ENCODE data around the gene SLC2A4RG. TPM values are rescaled to one million over a fixed set of nuclear protein-coding genes. Genes with fewer than 3 reads are reported as not detected.

SLC2A4RG gene
- total and polyA plus RNA-seq, 2 donors: 33.4 to 66.1 TPM

DNA sequence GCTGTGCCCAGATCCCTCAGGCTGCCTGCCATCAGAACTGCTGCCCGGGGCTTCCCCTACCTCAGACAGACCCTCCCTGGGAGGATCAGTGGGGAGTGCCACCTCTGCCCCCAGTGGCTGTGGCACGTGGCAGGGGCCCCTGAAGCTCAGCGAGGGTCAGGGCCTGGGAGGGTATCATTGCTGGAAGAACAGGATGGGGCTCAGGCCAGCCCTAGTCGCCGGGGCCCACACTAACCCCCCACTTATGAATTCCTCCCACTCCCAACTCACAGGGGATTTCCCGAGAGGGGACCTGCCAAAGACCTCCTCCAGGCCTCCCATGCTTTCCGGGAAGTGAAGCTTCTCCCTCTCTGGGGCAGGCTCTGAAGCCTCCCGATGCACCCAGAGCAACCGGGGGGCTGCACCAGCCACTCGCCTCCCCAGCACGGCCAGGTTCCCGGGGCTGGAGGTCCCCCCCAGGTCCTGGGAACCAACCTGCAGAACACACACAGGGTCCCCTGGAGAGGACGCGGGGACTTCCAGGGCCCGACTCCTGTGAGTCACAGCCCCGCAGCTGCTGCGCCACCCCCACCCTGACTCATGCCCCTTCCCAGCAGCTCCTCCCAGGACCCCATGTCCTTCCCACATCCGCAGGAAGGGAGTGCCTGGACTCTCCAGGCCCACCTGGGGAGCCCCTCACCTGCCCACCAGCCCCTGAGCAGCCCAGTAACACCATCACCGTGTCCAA is 40.7 kb upstream of the SLC2A4RG start:
- no peak overlapping the region for H3K4me3 ChIP-seq (ENCODE audit: low read length in 2 of 2)
- H3K27me3 ChIP-seq (ENCODE audit: control insufficient read depth in 2 of 2, insufficient read depth in 1 of 2, low read length in 1 of 2): peaks cover 0 to 5% of the 10 kb centered on the region in 2 donors
- peak overlapping the region; percentile 64 for H3K27ac ChIP-seq (ENCODE audit: low read depth in 1 of 2, low read length in 1 of 2)
- peaks cover 15 to 40% of the 10 kb centered on the region in 2 donors for H3K4me1 ChIP-seq (ENCODE audit: control insufficient read depth in 2 of 2, insufficient read depth in 2 of 2, low read length in 2 of 2)
- peaks cover 22 to 29% of the 10 kb centered on the region in 2 donors for H3K36me3 ChIP-seq (ENCODE audit: control insufficient read depth in 2 of 2, insufficient read depth in 2 of 2, low read length in 1 of 2)
- DNase-seq (ENCODE audit: low read depth in 6 of 9, low spot score in 9 of 9): peak in 1 of 9 donors; percentile 16
- no peaks in the 10 kb centered on the region for H3K9me3 ChIP-seq (ENCODE audit: control insufficient read depth in 2 of 2, insufficient read depth in 1 of 2, low read length in 1 of 2)
- 90% methylated on average over 19 of the region's 19 CpGs for WGBS

DNA sequence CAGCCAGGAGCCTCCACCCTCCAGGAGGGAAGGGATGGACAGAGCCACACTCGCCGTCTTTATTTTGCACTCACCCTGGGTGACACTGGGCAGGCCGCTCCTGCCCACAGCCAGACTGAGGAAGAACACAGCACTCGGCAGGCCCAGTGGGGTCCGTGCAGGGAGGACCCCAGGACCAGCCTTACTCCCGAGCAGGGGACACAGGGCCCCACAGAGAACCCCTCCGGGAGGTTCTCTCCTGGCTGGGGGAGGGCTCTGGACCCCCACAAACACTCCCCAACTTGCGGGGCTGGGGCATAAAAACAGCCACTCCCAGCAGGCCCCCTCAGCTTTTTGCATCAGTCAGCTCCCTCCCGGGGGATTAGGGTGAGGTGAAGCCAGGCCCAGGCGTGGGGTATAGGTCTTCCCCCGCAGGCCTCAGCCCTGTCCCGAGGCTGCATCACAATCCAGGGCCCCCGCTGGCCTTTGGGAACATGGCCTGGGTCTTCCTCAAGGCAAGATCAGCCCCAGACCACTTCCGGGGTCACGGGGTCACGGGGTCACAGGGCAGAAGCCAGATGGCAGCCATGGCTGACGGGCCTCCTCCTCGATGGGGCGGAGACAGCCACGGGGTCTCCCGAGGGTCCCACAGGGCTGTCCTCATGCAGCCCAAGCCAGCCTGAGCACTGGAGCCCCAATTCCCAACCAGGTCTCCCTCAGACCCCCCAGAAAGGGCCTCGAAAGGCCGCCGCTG is 39.9 kb upstream of the SLC2A4RG start:
- WGBS: 96% methylated on average over 24 of the region's 24 CpGs
- H3K4me3 ChIP-seq (ENCODE audit: low read length in 2 of 2): no peak overlapping the region
- no peak for DNase-seq (ENCODE audit: low read depth in 6 of 9, low spot score in 9 of 9)
- H3K4me1 ChIP-seq (ENCODE audit: control insufficient read depth in 2 of 2, insufficient read depth in 2 of 2, low read length in 2 of 2): peaks cover 15 to 34% of the 10 kb centered on the region in 2 donors
- H3K27me3 ChIP-seq (ENCODE audit: control insufficient read depth in 2 of 2, insufficient read depth in 1 of 2, low read length in 1 of 2): peaks cover 0 to 5% of the 10 kb centered on the region in 2 donors
- H3K27ac ChIP-seq (ENCODE audit: low read depth in 1 of 2, low read length in 1 of 2): peak overlapping the region; percentile 64
- H3K36me3 ChIP-seq (ENCODE audit: control insufficient read depth in 2 of 2, insufficient read depth in 2 of 2, low read length in 1 of 2): peaks cover 25 to 32% of the 10 kb centered on the region in 2 donors
- no peaks in the 10 kb centered on the region for H3K9me3 ChIP-seq (ENCODE audit: control insufficient read depth in 2 of 2, insufficient read depth in 1 of 2, low read length in 1 of 2)

GRCh38 chr20:63700199-63701050 is 39.2 kb upstream of the SLC2A4RG start:
- DNase-seq (ENCODE audit: low read depth in 6 of 9, low spot score in 9 of 9): no peak
- WGBS: 97% methylated on average over 43 of the region's 43 CpGs
- H3K4me3 ChIP-seq (ENCODE audit: low read length in 2 of 2): no peak overlapping the region
- H3K27ac ChIP-seq (ENCODE audit: low read depth in 1 of 2, low read length in 1 of 2): no peak overlapping the region
- peaks cover 0 to 5% of the 10 kb centered on the region in 2 donors for H3K27me3 ChIP-seq (ENCODE audit: control insufficient read depth in 2 of 2, insufficient read depth in 1 of 2, low read length in 1 of 2)
- peaks cover 15 to 32% of the 10 kb centered on the region in 2 donors for H3K4me1 ChIP-seq (ENCODE audit: control insufficient read depth in 2 of 2, insufficient read depth in 2 of 2, low read length in 2 of 2)
- no peaks in the 10 kb centered on the region for H3K9me3 ChIP-seq (ENCODE audit: control insufficient read depth in 2 of 2, insufficient read depth in 1 of 2, low read length in 1 of 2)
- peaks cover 32 to 34% of the 10 kb centered on the region in 2 donors for H3K36me3 ChIP-seq (ENCODE audit: control insufficient read depth in 2 of 2, insufficient read depth in 2 of 2, low read length in 1 of 2)

- 92% methylated on average over 5 of the region's 5 CpGs for WGBS
- Histone ChIP-seq H3K27me3 (ENCODE audit: control insufficient read depth in 2 of 2, insufficient read depth in 1 of 2, low read length in 1 of 2) (peaks cover 0 to 5% of the 10 kb centered on the region in 2 donors), H3K36me3 (ENCODE audit: control insufficient read depth in 2 of 2, insufficient read depth in 2 of 2, low read length in 1 of 2) (peaks cover 38% of the 10 kb centered on the region in 2 donors), H3K4me3 (ENCODE audit: low read length in 2 of 2) (no peak overlapping the region), H3K9me3 (ENCODE audit: control insufficient read depth in 2 of 2, insufficient read depth in 1 of 2, low read length in 1 of 2) (no peaks in the 10 kb centered on the region), H3K27ac (ENCODE audit: low read depth in 1 of 2, low read length in 1 of 2) (no peak overlapping the region), H3K4me1 (ENCODE audit: control insufficient read depth in 2 of 2, insufficient read depth in 2 of 2, low read length in 2 of 2) (peaks cover 11 to 28% of the 10 kb centered on the region in 2 donors)
- no peak for DNase-seq (ENCODE audit: low read depth in 6 of 9, low spot score in 9 of 9)
Observed at GRCh38 chr20:63701051-63701328, 38.6 kb upstream of the SLC2A4RG start.

GRCh38 chr20:63701329-63702035 is 38.1 kb upstream of the SLC2A4RG start:
- DNase-seq (ENCODE audit: low read depth in 6 of 9, low spot score in 9 of 9): no peak
- no peak overlapping the region for H3K27ac ChIP-seq (ENCODE audit: low read depth in 1 of 2, low read length in 1 of 2)
- WGBS: 95% methylated on average over 14 of the region's 14 CpGs

DNA sequence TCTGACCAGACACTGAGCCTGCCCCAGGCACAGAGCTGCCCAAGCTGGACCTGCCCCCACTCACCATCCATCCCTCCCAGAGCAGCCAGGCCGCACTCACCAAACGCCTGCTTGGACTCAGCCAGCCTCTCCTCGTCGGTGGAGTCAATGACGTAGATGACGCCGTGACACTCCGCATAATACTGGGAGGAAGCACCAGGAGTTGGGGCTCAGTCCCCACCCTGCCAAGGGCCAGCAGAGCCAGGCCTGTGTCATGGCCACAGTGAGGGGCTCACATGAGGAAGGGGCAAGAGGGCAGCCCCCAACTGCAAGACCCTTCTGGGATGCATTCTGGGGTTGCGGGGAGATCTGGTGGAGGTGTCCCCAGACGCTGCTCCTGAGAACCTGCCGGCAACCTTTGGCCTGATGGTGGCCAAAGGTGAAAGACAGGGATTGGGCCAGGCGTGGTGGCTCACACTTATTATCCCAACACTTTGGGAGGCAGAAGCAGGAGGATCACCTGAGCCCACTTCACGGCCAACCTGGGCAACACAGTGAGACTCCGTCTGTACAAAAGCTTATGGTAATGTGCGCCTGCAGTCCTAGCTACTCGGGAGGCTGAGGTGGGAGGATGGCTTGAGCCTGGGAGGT is 37.4 kb upstream of the SLC2A4RG start:
- Histone ChIP-seq H3K27ac (ENCODE audit: low read depth in 1 of 2, low read length in 1 of 2) (no peak overlapping the region), H3K9me3 (ENCODE audit: control insufficient read depth in 2 of 2, insufficient read depth in 1 of 2, low read length in 1 of 2) (no peaks in the 10 kb centered on the region), H3K4me3 (ENCODE audit: low read length in 2 of 2) (no peak overlapping the region), H3K36me3 (ENCODE audit: control insufficient read depth in 2 of 2, insufficient read depth in 2 of 2, low read length in 1 of 2) (peaks cover 42% of the 10 kb centered on the region in 2 donors), H3K27me3 (ENCODE audit: control insufficient read depth in 2 of 2, insufficient read depth in 1 of 2, low read length in 1 of 2) (peaks cover 0 to 3% of the 10 kb centered on the region in 2 donors), H3K4me1 (ENCODE audit: control insufficient read depth in 2 of 2, insufficient read depth in 2 of 2, low read length in 2 of 2) (peaks cover 10 to 25% of the 10 kb centered on the region in 2 donors)
- WGBS: 98% methylated on average over 16 of the region's 16 CpGs
- DNase-seq (ENCODE audit: low read depth in 6 of 9, low spot score in 9 of 9): no peak

More at GRCh38 chr20:63701329-63702035, 38.1 kb upstream of the SLC2A4RG start:
- Histone ChIP-seq H3K27me3 (ENCODE audit: control insufficient read depth in 2 of 2, insufficient read depth in 1 of 2, low read length in 1 of 2) (peaks cover 0 to 5% of the 10 kb centered on the region in 2 donors), H3K9me3 (ENCODE audit: control insufficient read depth in 2 of 2, insufficient read depth in 1 of 2, low read length in 1 of 2) (no peaks in the 10 kb centered on the region), H3K4me1 (ENCODE audit: control insufficient read depth in 2 of 2, insufficient read depth in 2 of 2, low read length in 2 of 2) (peaks cover 11 to 28% of the 10 kb centered on the region in 2 donors), H3K36me3 (ENCODE audit: control insufficient read depth in 2 of 2, insufficient read depth in 2 of 2, low read length in 1 of 2) (peaks cover 42% of the 10 kb centered on the region in 2 donors), H3K4me3 (ENCODE audit: low read length in 2 of 2) (no peak overlapping the region)

- no peak overlapping the region for H3K4me3 ChIP-seq (ENCODE audit: low read length in 2 of 2)
- no peaks in the 10 kb centered on the region for H3K9me3 ChIP-seq (ENCODE audit: control insufficient read depth in 2 of 2, insufficient read depth in 1 of 2, low read length in 1 of 2)
- H3K27ac ChIP-seq (ENCODE audit: low read depth in 1 of 2, low read length in 1 of 2): no peak overlapping the region
- peaks cover 8 to 19% of the 10 kb centered on the region in 2 donors for H3K4me1 ChIP-seq (ENCODE audit: control insufficient read depth in 2 of 2, insufficient read depth in 2 of 2, low read length in 2 of 2)
- H3K27me3 ChIP-seq (ENCODE audit: control insufficient read depth in 2 of 2, insufficient read depth in 1 of 2, low read length in 1 of 2): no peaks in the 10 kb centered on the region
- WGBS: 92% methylated on average over 13 of the region's 13 CpGs
- no peak for DNase-seq (ENCODE audit: low read depth in 6 of 9, low spot score in 9 of 9)
- H3K36me3 ChIP-seq (ENCODE audit: control insufficient read depth in 2 of 2, insufficient read depth in 2 of 2, low read length in 1 of 2): peaks cover 42% of the 10 kb centered on the region in 2 donors
Observed at GRCh38 chr20:63702751-63703470, 36.7 kb upstream of the SLC2A4RG start.

Data from thymus (tissue), 11 donors.